ENCODE results near the gene PLAAT2. TPM values are rescaled to one million over a fixed set of nuclear protein-coding genes. Genes with fewer than 3 reads are reported as not detected.

PLAAT2 gene
- polyA plus RNA-seq, 1 of the 3 experiments (the other 2 are of a cell fraction): 0.53 TPM

DNA sequence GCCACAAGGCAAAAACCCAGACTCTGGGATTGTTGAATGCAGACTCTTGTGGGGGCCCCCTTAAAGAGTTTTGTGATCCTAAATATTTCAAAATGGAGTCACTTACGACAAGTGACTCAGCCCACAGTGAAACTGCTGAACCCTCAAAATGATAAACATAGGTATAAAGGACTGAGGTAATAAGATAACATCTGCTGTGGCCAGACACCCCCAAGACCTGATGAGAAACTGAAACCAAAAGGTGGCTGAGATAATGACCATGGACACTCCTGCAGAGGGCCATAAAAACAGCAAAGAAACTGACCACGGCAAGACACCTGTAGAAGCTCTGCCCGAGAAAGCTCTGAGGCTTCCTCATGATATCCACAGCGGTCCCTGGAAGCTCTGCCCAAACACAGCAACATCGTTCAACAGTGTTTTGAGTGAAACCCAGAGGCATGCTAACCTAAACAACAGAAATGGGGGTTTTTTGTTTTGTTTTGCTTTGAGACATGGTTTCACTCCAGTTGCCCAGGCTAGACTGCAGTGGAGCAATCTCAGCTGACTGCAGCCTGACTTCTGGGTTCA is 28.2 kb downstream of the PLAAT2 start:
- Histone ChIP-seq H3K79me2 (ENCODE audit: insufficient read depth) (no peaks in the 10 kb centered on the region), H3F3A (replicated peaks; ENCODE audit: insufficient read depth) (no peaks in the 10 kb centered on the region), H3K4me3 (ENCODE audit: low read depth in 2 of 2, low read length in 1 of 2) (no peak overlapping the region), H3K36me3 (replicated peaks in 1 of 2; ENCODE audit: control insufficient read depth in 1 of 2, insufficient read depth in 2 of 2, low read length in 1 of 2) (no peaks in the 10 kb centered on the region), H3K9me2 (no peaks in the 10 kb centered on the region), H3K9ac (no peak overlapping the region), H4K20me1 (ENCODE audit: insufficient read depth) (no peaks in the 10 kb centered on the region), H3K4me1 (ENCODE audit: control insufficient read depth in 1 of 2, insufficient read depth in 2 of 2, low read depth in 1 of 2, low read length in 1 of 2) (peaks cover 0 to 16% of the 10 kb centered on the region in 2 experiments; a peak in 1 of 4 replicates), H3K27ac (ENCODE audit: low read depth in 2 of 2, low read length in 1 of 2) (no peak overlapping the region), H2AFZ (ENCODE audit: low read depth) (no peak overlapping the region), H3K9me3 (no peaks in the 10 kb centered on the region), H3K27me3 (ENCODE audit: insufficient read depth) (no peaks in the 10 kb centered on the region), H3K4me2 (no peak overlapping the region)
- CTCF ChIA-PET: no interaction called here
- TF ChIP-seq, protein P1, sequence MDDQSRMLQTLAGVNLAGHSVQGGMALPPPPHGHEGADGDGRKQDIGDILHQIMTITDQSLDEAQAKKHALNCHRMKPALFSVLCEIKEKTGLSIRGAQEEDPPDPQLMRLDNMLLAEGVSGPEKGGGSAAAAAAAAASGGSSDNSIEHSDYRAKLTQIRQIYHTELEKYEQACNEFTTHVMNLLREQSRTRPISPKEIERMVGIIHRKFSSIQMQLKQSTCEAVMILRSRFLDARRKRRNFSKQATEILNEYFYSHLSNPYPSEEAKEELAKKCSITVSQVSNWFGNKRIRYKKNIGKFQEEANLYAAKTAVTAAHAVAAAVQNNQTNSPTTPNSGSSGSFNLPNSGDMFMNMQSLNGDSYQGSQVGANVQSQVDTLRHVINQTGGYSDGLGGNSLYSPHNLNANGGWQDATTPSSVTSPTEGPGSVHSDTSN (IDR thresholded peaks at IDR 0.05): no peak
- TF ChIP-seq MEF2A (IDR thresholded peaks at IDR 0.05; ENCODE audit: borderline replicate concordance, low read depth): no peak
- no peak for TF ChIP-seq ELF1 (IDR thresholded peaks at IDR 0.05)
- TF ChIP-seq FOXM1 (IDR thresholded peaks at IDR 0.05; ENCODE audit: low read depth): no peak
- TF ChIP-seq EP300 (IDR thresholded peaks at IDR 0.05; ENCODE audit: borderline replicate concordance in 1 of 2, low read depth in 1 of 2, low read length in 1 of 2): no peak
- TF ChIP-seq RCOR1 (IDR thresholded peaks at IDR 0.05; ENCODE audit: low read length): no peak
- no peak for TF ChIP-seq MXI1 (IDR thresholded peaks at IDR 0.05; ENCODE audit: low read depth, low read length)
- TF ChIP-seq TAF1 (IDR thresholded peaks at IDR 0.05; ENCODE audit: borderline replicate concordance, low read depth, low read length): no peak
- POLR2A ChIA-PET: no interaction called here
- no peak for DNase-seq
- WGBS (ENCODE audit: low lambda C conversion rate): 86% methylated on average over 5 of the region's 5 CpGs

DNA sequence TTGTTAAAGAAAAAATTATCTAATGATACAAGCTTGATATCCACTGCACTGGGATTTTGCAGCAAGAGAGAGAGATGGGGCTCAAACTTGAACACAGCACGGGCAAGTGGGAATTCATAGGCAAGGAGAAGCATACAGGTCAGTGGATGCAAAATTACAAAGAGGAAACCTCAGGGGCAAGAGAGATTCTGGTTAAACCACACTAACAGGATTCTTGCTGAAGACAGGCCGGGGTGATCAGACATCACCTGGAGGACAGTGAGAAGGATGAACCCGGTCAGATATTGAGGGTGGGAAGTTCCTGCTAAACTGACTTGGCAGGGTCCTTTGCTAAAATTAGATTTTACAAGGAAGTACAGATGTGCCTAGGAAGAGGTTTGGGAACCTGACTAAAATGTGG is 29.1 kb downstream of the PLAAT2 start:
- 62% methylated on average over 3 of the region's 3 CpGs for WGBS (ENCODE audit: low lambda C conversion rate)
- H3K27ac ChIP-seq (ENCODE audit: low read depth in 2 of 2, low read length in 1 of 2): no peak overlapping the region
- no peak overlapping the region for H3K4me2 ChIP-seq
- H3K4me3 ChIP-seq (ENCODE audit: low read depth in 2 of 2, low read length in 1 of 2): no peak overlapping the region
- no peaks in the 10 kb centered on the region for H3K27me3 ChIP-seq (ENCODE audit: insufficient read depth)
- CTCF ChIA-PET: no interaction called here
- H3K4me1 ChIP-seq (ENCODE audit: control insufficient read depth in 1 of 2, insufficient read depth in 2 of 2, low read depth in 1 of 2, low read length in 1 of 2): peaks cover 0 to 16% of the 10 kb centered on the region in 2 experiments; a peak in 1 of 4 replicates
- H3F3A ChIP-seq (replicated peaks; ENCODE audit: insufficient read depth): no peaks in the 10 kb centered on the region
- DNase-seq: no peak
- no peak for TF ChIP-seq FOXM1 (IDR thresholded peaks at IDR 0.05; ENCODE audit: low read depth)
- TF ChIP-seq, protein P2, sequence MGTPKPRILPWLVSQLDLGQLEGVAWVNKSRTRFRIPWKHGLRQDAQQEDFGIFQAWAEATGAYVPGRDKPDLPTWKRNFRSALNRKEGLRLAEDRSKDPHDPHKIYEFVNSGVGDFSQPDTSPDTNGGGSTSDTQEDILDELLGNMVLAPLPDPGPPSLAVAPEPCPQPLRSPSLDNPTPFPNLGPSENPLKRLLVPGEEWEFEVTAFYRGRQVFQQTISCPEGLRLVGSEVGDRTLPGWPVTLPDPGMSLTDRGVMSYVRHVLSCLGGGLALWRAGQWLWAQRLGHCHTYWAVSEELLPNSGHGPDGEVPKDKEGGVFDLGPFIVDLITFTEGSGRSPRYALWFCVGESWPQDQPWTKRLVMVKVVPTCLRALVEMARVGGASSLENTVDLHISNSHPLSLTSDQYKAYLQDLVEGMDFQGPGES (IDR thresholded peaks at IDR 0.05; ENCODE audit: low read depth, low read length): no peak
- no peak for TF ChIP-seq GATA2 (CRISPR knock-in tag; IDR thresholded peaks at IDR 0.05)
- TF ChIP-seq JUND (IDR thresholded peaks at IDR 0.05): no peak
- no peak for TF ChIP-seq SIN3A (IDR thresholded peaks at IDR 0.05; ENCODE audit: borderline replicate concordance, low read depth, low read length)
- TF ChIP-seq, protein P3, sequence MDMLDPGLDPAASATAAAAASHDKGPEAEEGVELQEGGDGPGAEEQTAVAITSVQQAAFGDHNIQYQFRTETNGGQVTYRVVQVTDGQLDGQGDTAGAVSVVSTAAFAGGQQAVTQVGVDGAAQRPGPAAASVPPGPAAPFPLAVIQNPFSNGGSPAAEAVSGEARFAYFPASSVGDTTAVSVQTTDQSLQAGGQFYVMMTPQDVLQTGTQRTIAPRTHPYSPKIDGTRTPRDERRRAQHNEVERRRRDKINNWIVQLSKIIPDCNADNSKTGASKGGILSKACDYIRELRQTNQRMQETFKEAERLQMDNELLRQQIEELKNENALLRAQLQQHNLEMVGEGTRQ (IDR thresholded peaks at IDR 0.05; ENCODE audit: borderline replicate concordance, low read depth, low read length): no peak
- no peak for TF ChIP-seq MXI1 (IDR thresholded peaks at IDR 0.05; ENCODE audit: low read depth, low read length)
- TF ChIP-seq GABPA (IDR thresholded peaks at IDR 0.05; ENCODE audit: low read depth): no peak
- TF ChIP-seq NRF1 (IDR thresholded peaks at IDR 0.05; ENCODE audit: low read depth, low read length): no peak
- TF ChIP-seq, protein P4, sequence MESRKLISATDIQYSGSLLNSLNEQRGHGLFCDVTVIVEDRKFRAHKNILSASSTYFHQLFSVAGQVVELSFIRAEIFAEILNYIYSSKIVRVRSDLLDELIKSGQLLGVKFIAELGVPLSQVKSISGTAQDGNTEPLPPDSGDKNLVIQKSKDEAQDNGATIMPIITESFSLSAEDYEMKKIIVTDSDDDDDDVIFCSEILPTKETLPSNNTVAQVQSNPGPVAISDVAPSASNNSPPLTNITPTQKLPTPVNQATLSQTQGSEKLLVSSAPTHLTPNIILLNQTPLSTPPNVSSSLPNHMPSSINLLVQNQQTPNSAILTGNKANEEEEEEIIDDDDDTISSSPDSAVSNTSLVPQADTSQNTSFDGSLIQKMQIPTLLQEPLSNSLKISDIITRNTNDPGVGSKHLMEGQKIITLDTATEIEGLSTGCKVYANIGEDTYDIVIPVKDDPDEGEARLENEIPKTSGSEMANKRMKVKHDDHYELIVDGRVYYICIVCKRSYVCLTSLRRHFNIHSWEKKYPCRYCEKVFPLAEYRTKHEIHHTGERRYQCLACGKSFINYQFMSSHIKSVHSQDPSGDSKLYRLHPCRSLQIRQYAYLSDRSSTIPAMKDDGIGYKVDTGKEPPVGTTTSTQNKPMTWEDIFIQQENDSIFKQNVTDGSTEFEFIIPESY (IDR thresholded peaks at IDR 0.05; ENCODE audit: borderline replicate concordance, low read depth): no peak
- TF ChIP-seq FOXJ3 (CRISPR knock-in tag; IDR thresholded peaks at IDR 0.05): no peak
- TF ChIP-seq MEF2A (IDR thresholded peaks at IDR 0.05; ENCODE audit: borderline replicate concordance, low read depth): no peak
- TF ChIP-seq RFX5 (IDR thresholded peaks at IDR 0.05; ENCODE audit: low read length): no peak
- TF ChIP-seq CHD2 (IDR thresholded peaks at IDR 0.05; ENCODE audit: low read length, partially characterized antibody): no peak
- no peak overlapping the region for H2AFZ ChIP-seq (ENCODE audit: low read depth)
- no peaks in the 10 kb centered on the region for H3K36me3 ChIP-seq (replicated peaks in 1 of 2; ENCODE audit: control insufficient read depth in 1 of 2, insufficient read depth in 2 of 2, low read length in 1 of 2)
- no peaks in the 10 kb centered on the region for H3K9me3 ChIP-seq
- POLR2A ChIA-PET: no interaction called here
- H3K9me2 ChIP-seq: no peaks in the 10 kb centered on the region
- H3K9ac ChIP-seq: no peak overlapping the region
- H4K20me1 ChIP-seq (ENCODE audit: insufficient read depth): no peaks in the 10 kb centered on the region
- no peaks in the 10 kb centered on the region for H3K79me2 ChIP-seq (ENCODE audit: insufficient read depth)
